HG03469 (cell line): ENCODE results near the gene IL1RAPL1.
A peak's percentile ranks its signal among the peaks of the same experiment; 100 is the strongest.

Source experiments
- ATAC-seq: cut with Tn5 transposase; IDR thresholded peaks from one replicate; pipeline ENCODE4 v1.9.1; 2021; ENCODE audit warnings: mild to moderate bottlenecking, moderate library complexity, moderate number of reproducible peaks; ENCODE audit not compliant: unreplicated experiment

Gene IL1RAPL1

GRCh38 chrX:29851857-29852605 is 1264.8 kb downstream of the IL1RAPL1 start:
- ATAC-seq: no peak

DNA sequence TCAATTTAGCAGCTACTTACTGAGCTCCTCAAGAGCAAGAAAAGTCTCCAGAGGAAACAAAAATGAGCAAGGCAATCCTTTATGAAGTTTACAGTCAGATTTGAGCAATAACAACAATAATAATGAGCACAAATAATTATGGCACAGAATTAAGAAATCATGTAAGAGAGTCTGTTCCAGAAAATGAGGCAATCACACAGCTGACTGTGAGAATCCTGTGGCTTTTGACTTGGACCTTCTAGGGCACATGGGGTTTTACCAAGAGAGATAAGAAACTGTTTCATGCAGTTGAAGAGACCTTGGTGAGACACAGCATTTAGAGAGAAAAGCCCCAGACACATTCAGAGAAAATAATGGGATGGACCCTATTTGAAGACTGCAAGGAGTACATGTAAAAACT is 1265.5 kb downstream of the IL1RAPL1 start:
- ATAC-seq: no peak

- ATAC-seq: no peak
Observed at GRCh38 chrX:29858714-29859113, 1271.5 kb downstream of the IL1RAPL1 start.

GRCh38 chrX:29862126-29862677 is 1275.0 kb downstream of the IL1RAPL1 start:
- no peak for ATAC-seq

- ATAC-seq: no peak
Observed at GRCh38 chrX:29867971-29868370, 1280.7 kb downstream of the IL1RAPL1 start.

DNA sequence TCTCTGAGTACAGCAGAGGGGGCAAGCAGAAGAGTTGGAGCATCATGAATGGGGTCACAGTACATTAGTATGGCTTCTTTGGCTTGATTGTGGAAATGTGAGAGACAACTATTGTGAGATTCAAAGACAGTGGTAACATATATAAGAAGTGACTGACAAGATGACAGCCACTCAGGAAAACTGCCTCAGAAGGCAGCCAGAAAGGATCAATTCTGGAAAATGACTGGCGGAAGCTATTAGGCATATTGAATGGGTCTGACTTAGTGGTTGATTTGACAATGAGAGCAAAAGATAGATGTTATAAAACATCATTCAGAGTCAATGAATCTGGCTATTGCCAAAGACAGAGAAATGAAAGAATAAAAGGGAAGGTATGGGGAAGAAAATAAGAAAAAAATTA is 1282.6 kb downstream of the IL1RAPL1 start:
- ATAC-seq: no peak

- peak; percentile 83 for ATAC-seq
Observed at GRCh38 chrX:29870608-29871007, 1283.4 kb downstream of the IL1RAPL1 start.

GRCh38 chrX:29872831-29873230 is 1285.6 kb downstream of the IL1RAPL1 start:
- ATAC-seq: no peak

DNA sequence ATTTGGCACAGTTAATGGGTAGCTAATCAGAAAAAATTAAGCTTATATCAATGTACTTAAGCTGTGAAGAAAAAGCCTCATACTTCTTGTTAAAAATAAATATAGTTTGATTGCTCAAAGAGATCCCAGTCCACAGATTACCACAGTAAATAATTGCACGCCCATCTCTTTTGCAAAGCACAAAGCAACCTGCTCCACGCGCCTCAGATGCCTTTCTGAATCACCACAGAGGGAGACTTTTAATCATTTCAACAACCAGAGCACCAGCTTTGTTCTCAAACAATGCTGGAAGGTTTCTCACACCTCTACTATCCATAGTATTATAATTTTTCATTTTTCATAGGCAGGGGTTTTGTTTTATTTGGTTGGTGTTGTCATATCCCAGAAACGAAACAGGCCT is 1289.5 kb downstream of the IL1RAPL1 start:
- no peak for ATAC-seq

DNA sequence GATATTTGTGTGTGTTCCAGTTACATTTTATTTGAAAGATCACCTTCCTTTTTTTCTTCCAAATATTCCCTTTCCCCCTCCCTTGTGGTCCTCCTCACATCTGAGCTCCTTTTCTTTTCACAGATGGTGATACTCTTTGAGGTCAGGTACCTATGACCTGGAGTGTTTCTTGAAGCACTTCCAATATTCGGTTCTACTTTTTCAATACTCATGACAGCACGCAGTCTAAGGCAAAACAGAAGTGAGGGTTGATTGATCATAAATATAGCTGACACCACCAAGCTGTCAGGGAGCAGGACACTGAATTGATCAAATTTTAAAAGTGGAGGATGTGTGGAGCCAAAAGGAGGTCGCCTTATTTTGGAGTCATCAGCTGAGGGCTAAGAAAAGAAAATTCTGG is 1293.7 kb downstream of the IL1RAPL1 start:
- no peak for ATAC-seq

GRCh38 chrX:29890004-29890403 is 1302.8 kb downstream of the IL1RAPL1 start:
- no peak for ATAC-seq

- peak; percentile 42 for ATAC-seq
Observed at GRCh38 chrX:29890646-29891200, 1303.5 kb downstream of the IL1RAPL1 start.

GRCh38 chrX:29902004-29902403 is 1314.8 kb downstream of the IL1RAPL1 start:
- no peak for ATAC-seq

GRCh38 chrX:29903360-29903759 is 1316.1 kb downstream of the IL1RAPL1 start:
- no peak for ATAC-seq

DNA sequence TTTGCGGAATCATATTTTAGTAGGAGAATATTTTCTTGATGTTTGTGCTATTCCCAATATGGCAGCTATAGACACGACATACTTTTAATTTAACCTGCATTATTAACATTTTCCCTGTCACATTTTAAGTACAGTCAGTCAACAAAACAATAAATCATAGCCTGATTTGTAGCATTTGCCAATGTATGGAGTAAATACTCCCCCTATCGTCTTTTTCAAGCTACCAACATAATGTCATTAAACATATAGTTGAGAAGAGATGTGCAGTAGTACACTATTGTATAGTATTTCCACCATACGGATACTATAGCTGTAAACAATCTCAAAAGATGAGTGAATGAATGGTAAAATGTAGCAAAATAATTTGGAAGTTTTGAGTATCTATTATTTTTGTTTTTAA is 1324.4 kb downstream of the IL1RAPL1 start:
- no peak for ATAC-seq

DNA sequence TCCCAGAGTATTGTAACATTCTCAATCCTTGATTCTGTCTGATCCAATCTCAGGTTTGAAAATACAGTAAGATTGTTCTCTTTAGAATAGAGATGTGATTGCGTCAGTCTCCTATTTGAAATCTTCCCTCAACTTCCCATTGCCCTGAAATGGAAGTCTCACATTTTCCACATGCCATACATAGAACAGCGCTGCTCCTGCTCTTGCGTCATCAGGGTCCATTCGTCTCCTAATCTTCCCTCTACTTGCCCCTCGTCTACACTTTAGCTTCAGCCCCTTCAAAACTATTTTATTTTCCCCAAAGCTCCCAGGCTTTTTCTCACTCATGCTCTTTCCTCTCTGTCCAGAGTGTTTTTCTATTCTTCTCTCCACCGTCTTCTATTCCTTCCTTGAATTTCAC is 1326.4 kb downstream of the IL1RAPL1 start:
- ATAC-seq: no peak

DNA sequence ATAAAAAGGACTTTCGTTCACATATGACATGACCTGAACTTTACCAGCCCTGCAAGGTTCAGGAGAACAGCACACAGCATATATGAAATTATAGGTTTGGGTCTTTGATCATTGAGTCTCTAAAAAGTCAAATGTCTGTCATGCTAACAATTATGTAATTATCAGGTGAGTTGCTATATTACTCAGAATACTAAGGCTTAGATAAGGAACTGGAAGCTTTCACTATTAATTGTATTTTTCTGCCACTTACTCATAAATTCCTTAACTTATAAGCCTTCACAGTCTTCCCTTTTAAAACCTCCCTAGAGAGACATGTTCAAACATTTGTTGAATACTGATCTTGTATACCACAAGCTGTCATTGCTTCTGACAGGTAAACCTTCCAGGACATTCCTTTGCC is 1335.4 kb downstream of the IL1RAPL1 start:
- no peak for ATAC-seq

DNA sequence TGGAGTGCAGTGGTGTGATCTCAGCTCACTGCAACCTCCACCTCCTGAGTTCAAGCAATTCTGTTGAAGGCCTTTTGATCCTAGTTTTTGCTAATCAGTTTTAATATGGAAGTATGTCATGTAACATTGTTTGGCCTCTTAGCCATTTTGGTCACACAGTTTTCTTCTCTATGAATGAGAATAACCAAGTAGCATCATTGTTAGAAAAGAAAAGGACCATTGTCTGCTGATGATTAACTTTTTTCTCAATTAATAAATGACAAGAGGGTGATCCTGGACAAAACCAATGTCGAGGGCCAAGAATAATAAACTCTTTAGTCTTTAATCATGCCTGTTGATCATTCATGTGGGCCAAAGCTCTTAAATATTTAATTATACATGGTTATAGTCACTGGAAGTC is 1338.8 kb downstream of the IL1RAPL1 start:
- no peak for ATAC-seq

DNA sequence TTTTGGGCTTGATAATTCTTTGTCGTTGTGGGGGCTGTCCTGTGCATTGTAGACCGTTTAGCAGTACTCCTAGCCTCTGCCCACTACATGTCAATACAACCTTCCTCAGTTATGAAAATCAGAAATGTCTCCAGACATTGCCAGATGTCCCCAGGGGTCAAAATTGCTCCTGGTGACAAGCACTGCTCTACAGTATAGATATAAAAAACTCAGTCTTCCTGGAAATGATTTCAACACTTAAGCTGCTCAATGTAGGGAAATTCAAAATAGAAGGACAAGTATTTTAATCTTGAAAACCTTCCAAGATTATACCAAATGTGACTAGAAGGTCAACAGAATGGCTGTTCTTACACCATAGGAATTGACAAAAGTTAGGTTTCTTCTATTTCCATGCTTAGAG is 1339.4 kb downstream of the IL1RAPL1 start:
- no peak for ATAC-seq

GRCh38 chrX:29935455-29935854 is 1348.2 kb downstream of the IL1RAPL1 start:
- no peak for ATAC-seq

DNA sequence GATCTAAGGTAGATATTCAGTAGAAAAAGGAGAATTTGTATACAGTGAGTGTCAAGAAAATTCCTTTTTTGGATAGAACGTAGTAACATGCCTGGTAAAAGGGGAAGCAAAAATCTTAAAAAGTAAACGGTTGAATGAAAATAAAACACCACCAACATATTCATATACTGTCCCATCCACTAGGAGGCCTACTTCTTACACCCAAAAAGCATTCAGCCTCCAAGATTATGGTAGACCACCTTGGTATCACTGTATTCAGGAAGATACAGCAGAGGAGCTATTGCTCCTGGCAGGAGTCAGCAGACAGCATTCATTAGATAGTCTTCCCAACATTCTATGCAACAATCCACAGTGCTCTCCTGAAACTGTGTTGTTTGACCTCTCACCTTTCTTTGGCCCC is 1353.5 kb downstream of the IL1RAPL1 start:
- no peak for ATAC-seq

- no peak for ATAC-seq
Observed at GRCh38 chrX:29941287-29941686, 1354.0 kb downstream of the IL1RAPL1 start.
